Peyer's patch (tissue), 4 donors: ENCODE measurements around the gene SGTA. TPM values are rescaled to one million over a fixed set of nuclear protein-coding genes. Genes with fewer than 3 reads are reported as not detected.

ENCODE experiments used
- DNase-seq, 3 donors: peaks; one replicate each; pipeline ENCODE4 v3.0.0-alpha.2; 2017 to 2019
- H3K27ac ChIP-seq, 4 donors: fragments of 200-600 bp; sonication (generic); one replicate each; pipeline ENCODE4 v1.5.1; 2016 to 2019
- H3K27me3 ChIP-seq, 2 donors: fragments of 200-600 bp; sonication (generic); one replicate each; pipeline ENCODE4 v1.5.1; 2019
- H3K36me3 ChIP-seq, 3 donors: fragments of 200-600 bp; sonication (generic); one replicate each; pipeline ENCODE4 v1.5.1; 2016 to 2019
- H3K4me1 ChIP-seq, 4 donors: fragments of 200-600 bp; sonication (generic); one replicate each; pipeline ENCODE4 v1.5.1; 2016 to 2019
- H3K4me3 ChIP-seq, 4 donors: fragments of 200-600 bp; sonication (generic); 1 replicate in 3 of 4; 2 replicates in 1 of 4; pipeline ENCODE4 v1.5.1; 2016 to 2019; ENCODE audit warnings: mild to moderate bottlenecking in 1 of 4
- H3K9me3 ChIP-seq, 4 donors: fragments of 200-600 bp; sonication (generic); one replicate each; pipeline ENCODE4 v1.5.1; 2016 to 2019; ENCODE audit warnings: mild to moderate bottlenecking in 1 of 4
- POLR2A ChIP-seq, 2 donors: fragments of 450-650 bp; IDR thresholded peaks; one replicate each; pipeline ENCODE4 v1.5.1; 2017; ENCODE audit warnings: antibody characterized with exemption in 2 of 2, mild to moderate bottlenecking in 2 of 2, moderate library complexity in 2 of 2
- total RNA-seq, 4 donors: library from RNA; depleted of rRNA; stranded (reverse); fragments of >200 nt; gene quantifications; one replicate each; pipeline ENCODE4 v1.1.0, GENCODE V29; 2016
- TF ChIP-seq, protein P1 (sequence below), 6 experiments: fragments of 450-650 bp in 4 of 6; fragments of 200-600 bp in 2 of 6; sonication (generic) in 1 of 6; IDR thresholded peaks; one replicate each; pipeline ENCODE4 v1.5.1; 2017 to 2019; ENCODE audit warnings: antibody characterized with exemption in 6 of 6, mild to moderate bottlenecking in 3 of 6, moderate library complexity in 1 of 6

SGTA gene
- total RNA-seq, 4 donors from 2014 or later: 26.4 to 62.5 (median 45.7) TPM

- H3K4me1 ChIP-seq: peaks cover 0 to 20% (median 12%) of the 10 kb centered on the region in 4 donors
- H3K36me3 ChIP-seq: no peaks in the 10 kb centered on the region
- no peak for TF ChIP-seq POLR2A (IDR thresholded peaks at IDR 0.05)
- TF ChIP-seq, protein P1, sequence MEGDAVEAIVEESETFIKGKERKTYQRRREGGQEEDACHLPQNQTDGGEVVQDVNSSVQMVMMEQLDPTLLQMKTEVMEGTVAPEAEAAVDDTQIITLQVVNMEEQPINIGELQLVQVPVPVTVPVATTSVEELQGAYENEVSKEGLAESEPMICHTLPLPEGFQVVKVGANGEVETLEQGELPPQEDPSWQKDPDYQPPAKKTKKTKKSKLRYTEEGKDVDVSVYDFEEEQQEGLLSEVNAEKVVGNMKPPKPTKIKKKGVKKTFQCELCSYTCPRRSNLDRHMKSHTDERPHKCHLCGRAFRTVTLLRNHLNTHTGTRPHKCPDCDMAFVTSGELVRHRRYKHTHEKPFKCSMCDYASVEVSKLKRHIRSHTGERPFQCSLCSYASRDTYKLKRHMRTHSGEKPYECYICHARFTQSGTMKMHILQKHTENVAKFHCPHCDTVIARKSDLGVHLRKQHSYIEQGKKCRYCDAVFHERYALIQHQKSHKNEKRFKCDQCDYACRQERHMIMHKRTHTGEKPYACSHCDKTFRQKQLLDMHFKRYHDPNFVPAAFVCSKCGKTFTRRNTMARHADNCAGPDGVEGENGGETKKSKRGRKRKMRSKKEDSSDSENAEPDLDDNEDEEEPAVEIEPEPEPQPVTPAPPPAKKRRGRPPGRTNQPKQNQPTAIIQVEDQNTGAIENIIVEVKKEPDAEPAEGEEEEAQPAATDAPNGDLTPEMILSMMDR (IDR thresholded peaks at IDR 0.05): no peak
- DNase-seq: no peak
- peaks cover 0 to 13% of the 10 kb centered on the region in 2 donors for H3K27me3 ChIP-seq
- no peak overlapping the region for H3K27ac ChIP-seq
- no peak overlapping the region for H3K4me3 ChIP-seq
- peaks cover 0 to 7% (median 0%) of the 10 kb centered on the region in 4 donors for H3K9me3 ChIP-seq
These were observed 65.2 kb downstream of the SGTA start for GRCh38 chr19:2717638-2718541.

GRCh38 chr19:2716722-2717637, 66.1 kb downstream of the SGTA start:
- Histone ChIP-seq H3K27ac (no peak overlapping the region), H3K27me3 (peaks cover 0 to 13% of the 10 kb centered on the region in 2 donors), H3K9me3 (peaks cover 0 to 7% (median 0%) of the 10 kb centered on the region in 4 donors), H3K36me3 (no peaks in the 10 kb centered on the region), H3K4me3 (no peak overlapping the region), H3K4me1 (peaks cover 0 to 20% (median 10%) of the 10 kb centered on the region in 4 donors)
- DNase-seq: no peak
- no peak for TF ChIP-seq POLR2A (IDR thresholded peaks at IDR 0.05)
- TF ChIP-seq, protein P1 (IDR thresholded peaks at IDR 0.05): no peak

DNA sequence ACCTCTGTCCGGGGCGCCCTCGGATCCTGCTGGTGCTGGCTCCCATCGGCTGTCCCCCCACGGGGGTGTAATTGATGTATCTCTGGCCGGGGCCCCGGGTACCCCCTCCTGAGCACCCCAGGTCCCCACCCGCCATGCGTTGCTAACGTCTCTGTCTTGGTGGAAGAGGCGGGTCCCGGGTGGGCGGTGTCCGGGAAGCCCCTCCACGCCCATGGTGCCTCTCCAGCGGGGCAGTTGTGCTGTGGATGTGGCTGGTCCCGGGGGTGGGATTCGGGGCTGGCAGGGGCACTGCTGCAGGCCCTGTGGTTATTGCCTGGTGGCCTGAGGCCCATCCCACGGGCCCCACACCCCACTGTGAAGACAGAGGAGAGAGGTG, 66.8 kb downstream of the SGTA start:
- DNase-seq: no peak
- Histone ChIP-seq H3K27me3 (peaks cover 0 to 13% of the 10 kb centered on the region in 2 donors), H3K4me3 (no peak overlapping the region), H3K27ac (no peak overlapping the region), H3K36me3 (no peaks in the 10 kb centered on the region), H3K4me1 (peaks cover 0 to 15% (median 12%) of the 10 kb centered on the region in 4 donors), H3K9me3 (peaks cover 0 to 7% (median 0%) of the 10 kb centered on the region in 4 donors)
- TF ChIP-seq POLR2A (IDR thresholded peaks at IDR 0.05): no peak
- TF ChIP-seq, protein P1 (IDR thresholded peaks at IDR 0.05): no peak

- no peak overlapping the region for H3K27ac ChIP-seq
- no peaks in the 10 kb centered on the region for H3K36me3 ChIP-seq
- H3K4me1 ChIP-seq: peaks cover 0 to 14% (median 10%) of the 10 kb centered on the region in 4 donors
- H3K27me3 ChIP-seq: peaks cover 0 to 10% of the 10 kb centered on the region in 2 donors
- peaks cover 0 to 7% (median 0%) of the 10 kb centered on the region in 4 donors for H3K9me3 ChIP-seq
- TF ChIP-seq, protein P1 (IDR thresholded peaks at IDR 0.05): no peak
- no peak for TF ChIP-seq POLR2A (IDR thresholded peaks at IDR 0.05)
- H3K4me3 ChIP-seq: no peak overlapping the region
- no peak for DNase-seq
These were observed 67.4 kb downstream of the SGTA start for GRCh38 chr19:2715470-2716274.
